Endothelial cell of umbilical vein (primary cell): ENCODE measurements around the gene THSD8. TPM values are rescaled to one million over a fixed set of nuclear protein-coding genes. Genes with fewer than 3 reads are reported as not detected.

Experiments used
- BruUV-seq: library from RNA; stranded (reverse); fragments of 400-500 nt; replicated peaks from 2 replicates; lab custom pipeline; 2021; lab: Mats Ljungman, UMichigan
- CTCF ChIA-PET: fragments of 300-600, 350-600 bp; sonication (Branson Sonifier 250); formaldehyde crosslinking; loops from one replicate; lab custom pipeline; 2021; ENCODE audit warnings: antibody characterized with exemption, inconsistent platforms; lab: Charles Lee
- POLR2A ChIA-PET: fragments of 300-600, 350-600 bp; sonication (Branson Sonifier 250); formaldehyde crosslinking; loops from one replicate; lab custom pipeline; 2021; ENCODE audit warnings: antibody characterized with exemption, inconsistent platforms; lab: Charles Lee
- DNase-seq: peaks from one replicate; pipeline ENCODE4 v3.0.0-alpha.2; 2011; ENCODE audit warnings: low read depth, low spot score
- FAIRE-seq: peaks from 2 replicates; lab custom pipeline; 2011; peaks lifted over from hg19 to GRCh38; lab: Jason Lieb, UNC
- H2AFZ ChIP-seq: 2 replicates; pipeline ENCODE4 v1.6.0; 2012; ENCODE audit warnings: low read depth, low read length, control low read depth, inconsistent platforms
- H3K27ac ChIP-seq: 2 replicates; pipeline ENCODE4 v1.5.1; 2011; ENCODE audit warnings: low read depth, mild to moderate bottlenecking, control low read depth, low read length, moderate library complexity; ENCODE audit not compliant: insufficient read depth
- H3K27me3 ChIP-seq, 2 experiments: 2 replicates each; pipeline versions ENCODE4 v1.6.0 to v1.6.1; 2011; ENCODE audit warnings: low read length in 2 of 2, mixed read lengths in 1 of 2; ENCODE audit not compliant: control insufficient read depth in 2 of 2, insufficient read depth in 2 of 2
- H3K36me3 ChIP-seq, 2 experiments: 2 replicates in 1 of 2; 3 replicates in 1 of 2; pipeline ENCODE4 v1.5.1; 2011; ENCODE audit warnings: low read length in 2 of 2, mild to moderate bottlenecking in 1 of 2, moderate library complexity in 1 of 2; ENCODE audit not compliant: control insufficient read depth in 2 of 2, insufficient read depth in 2 of 2; ENCODE audit errors: extremely low read depth in 1 of 2
- H3K4me1 ChIP-seq: 3 replicates; pipeline ENCODE4 v1.5.1; 2011; ENCODE audit warnings: mild to moderate bottlenecking, low read length; ENCODE audit not compliant: control insufficient read depth, insufficient read depth; ENCODE audit errors: extremely low read depth
- H3K4me2 ChIP-seq: 2 replicates; pipeline ENCODE4 v1.6.1; 2011; ENCODE audit warnings: low read length, control low read depth, mixed read lengths; ENCODE audit not compliant: insufficient read depth
- H3K4me3 ChIP-seq, 3 experiments: fragments of 200-600 bp in 1 of 3; sonication (generic), shearing (Covaris generic) in 1 of 3; replicated peaks in 1 of 3; 2 replicates each; pipeline ENCODE4 v1.5.1; 2011 to 2016; ENCODE audit warnings: control low read depth in 3 of 3, low read length in 3 of 3, mild to moderate bottlenecking in 2 of 3, inconsistent platforms in 1 of 3, low read depth in 1 of 3, moderate library complexity in 1 of 3; ENCODE audit not compliant: insufficient read depth in 1 of 3
- H3K79me2 ChIP-seq: 2 replicates; pipeline ENCODE4 v1.6.0; 2012; ENCODE audit warnings: low read length, inconsistent platforms; ENCODE audit not compliant: control insufficient read depth, insufficient read depth
- H3K9ac ChIP-seq: replicated peaks from 2 replicates; pipeline ENCODE3; 2011; ENCODE audit warnings: low read length, control low read depth; ENCODE audit not compliant: insufficient read depth; ENCODE audit errors: extremely low read depth
- H3K9me1 ChIP-seq: replicated peaks from 3 replicates; pipeline ENCODE4 v1.6.0; 2011; ENCODE audit warnings: mild to moderate bottlenecking, low read length; ENCODE audit not compliant: control insufficient read depth, insufficient read depth; ENCODE audit errors: extremely low read depth
- H3K9me3 ChIP-seq: replicated peaks from 2 replicates; pipeline ENCODE4 v1.5.1; 2012; ENCODE audit warnings: low read length, inconsistent platforms; ENCODE audit not compliant: control insufficient read depth, insufficient read depth
- H4K20me1 ChIP-seq: replicated peaks from 2 replicates; pipeline ENCODE3; 2011; ENCODE audit warnings: mild to moderate bottlenecking, low read length; ENCODE audit not compliant: control insufficient read depth, insufficient read depth; ENCODE audit errors: extremely low read depth
- EZH2 ChIP-seq: IDR thresholded peaks from 2 replicates; pipeline ENCODE4 v1.6.1; 2012; ENCODE audit warnings: borderline replicate concordance, low read depth, mild to moderate bottlenecking, moderate library complexity, low read length, inconsistent platforms; ENCODE audit not compliant: severe bottlenecking
- FOS ChIP-seq: IDR thresholded peaks from 2 replicates; pipeline ENCODE4 v1.6.1; 2011; ENCODE audit warnings: mild to moderate bottlenecking, low read length, moderate library complexity, borderline replicate concordance; ENCODE audit not compliant: insufficient read depth
- GATA2 ChIP-seq: IDR thresholded peaks from 2 replicates; pipeline ENCODE4 v1.7.0; 2011; ENCODE audit warnings: low read depth, mild to moderate bottlenecking, moderate library complexity, mixed read lengths, low read length; ENCODE audit not compliant: insufficient read length, insufficient read depth
- JUN ChIP-seq: IDR thresholded peaks from 2 replicates; pipeline ENCODE4 v1.6.1; 2011; ENCODE audit warnings: borderline replicate concordance, low read depth; ENCODE audit not compliant: insufficient read length, insufficient read depth
- MYC ChIP-seq: IDR thresholded peaks from one replicate; pipeline ENCODE4 v1.6.1; 2011; ENCODE audit warnings: mild to moderate bottlenecking, low read depth, low read length
- POLR2A ChIP-seq: IDR thresholded peaks from 2 replicates; pipeline ENCODE4 v1.6.1; 2012; ENCODE audit warnings: low read depth, mild to moderate bottlenecking, control low read depth, low read length
- POLR2AphosphoS5 ChIP-seq: IDR thresholded peaks from 2 replicates; pipeline ENCODE4 v1.6.1; 2012; ENCODE audit warnings: low read depth, mild to moderate bottlenecking, control low read depth, low read length, moderate library complexity; ENCODE audit not compliant: insufficient read depth
- dilution Hi-C: fragments of 300-500 bp; cut with MboI; formaldehyde crosslinking; loops from one replicate; pipeline ENCODE4 v1.15.0; 2019; ENCODE audit warnings: low sequenced_read_pairs; ENCODE audit not compliant: extremely low pct_ligation_motif_present
- intact Hi-C: fragments of 100-400 bp; cut with micrococcal nuclease; formaldehyde crosslinking; loops from one replicate; pipeline ENCODE4 v1.10.0; 2022
- polyA plus RNA-seq, 4 experiments: library from polyadenylated mRNA; depleted of rRNA in 3 of 4; stranded (reverse) in 3 of 4; unstranded in 1 of 4; fragments of >200 nt; gene quantifications; 2 replicates each; pipeline versions ENCODE4 v1.2.1 to v1.2.3, GENCODE V29; 2011 to 2012; ENCODE audit warnings: missing spikeins in 1 of 4
- total RNA-seq: library from RNA; stranded (reverse); gene quantifications from 2 replicates; pipeline ENCODE4 v1.2.3, GENCODE V29; 2021
- TF ChIP-seq, protein P1 (sequence below): IDR thresholded peaks from 2 replicates; pipeline ENCODE4 v1.6.1; 2011; ENCODE audit not compliant: insufficient read depth, insufficient read length
- TF ChIP-seq, protein P2 (sequence below), 2 donors: IDR thresholded peaks; 1 replicate in 1 of 2; 2 replicates in 1 of 2; pipeline ENCODE4 v1.5.1; 2011; ENCODE audit warnings: low read length in 2 of 2, mild to moderate bottlenecking in 2 of 2, moderate library complexity in 2 of 2, control low read depth in 1 of 2, inconsistent platforms in 1 of 2, low read depth in 1 of 2; ENCODE audit not compliant: insufficient read depth in 1 of 2; ENCODE audit errors: extremely low read depth in 1 of 2

Gene THSD8
- total and polyA plus RNA-seq, 2 donors (not counting 3 experiments of a cell fraction or from before 2014, with no cell fraction given), result 15.9 TPM; not detected in 1

DNA sequence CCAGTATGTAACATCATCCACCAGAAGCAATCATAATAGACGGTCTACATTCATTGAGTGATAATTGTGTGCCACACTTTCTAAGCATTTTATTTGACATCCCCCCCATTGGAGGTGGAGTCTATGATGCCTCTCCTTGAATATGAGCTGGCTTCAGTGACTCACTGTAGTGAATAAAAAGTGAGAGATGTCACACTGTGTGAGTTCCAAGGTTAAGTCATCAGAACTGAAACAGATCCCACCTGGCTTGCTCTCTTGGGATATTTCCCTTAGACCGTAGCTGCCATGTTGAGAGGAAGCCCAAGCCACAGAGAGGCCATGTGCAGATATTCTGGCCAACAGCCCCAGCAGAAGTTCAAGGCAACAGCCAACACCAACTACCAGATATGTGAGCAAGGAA, 19.9 kb downstream of the THSD8 start:
- H3K4me2 ChIP-seq, result no peak overlapping the region
- H3K27me3 ChIP-seq, result no peaks in the 10 kb centered on the region
- dilution Hi-C loops, result no loop called here
- ChIA-PET POLR2A (no interaction called here), CTCF (interaction anchor here (1.1 to 1.2 kb wide), 2 partner anchors 23 to 26 kb away, joined by 3 to 7 read pairs; no protein-coding TSS in a partner anchor)
- no peaks in the 10 kb centered on the region for H3K4me1 ChIP-seq
- BruUV-seq, result no TSS peak
- FAIRE-seq (no peak), DNase-seq (no peak)
- no peaks in the 10 kb centered on the region for H4K20me1 ChIP-seq
- H3K9ac ChIP-seq, result no peak overlapping the region
- TF ChIP-seq POLR2A, result no peak
- no peak for TF ChIP-seq FOS
- no peak for TF ChIP-seq MYC
- TF ChIP-seq JUN, result no peak
- TF ChIP-seq, protein P1, sequence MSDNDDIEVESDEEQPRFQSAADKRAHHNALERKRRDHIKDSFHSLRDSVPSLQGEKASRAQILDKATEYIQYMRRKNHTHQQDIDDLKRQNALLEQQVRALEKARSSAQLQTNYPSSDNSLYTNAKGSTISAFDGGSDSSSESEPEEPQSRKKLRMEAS, result no peak
- TF ChIP-seq GATA2, result no peak
- TF ChIP-seq EZH2, result no peak
- no peak for TF ChIP-seq POLR2AphosphoS5
- TF ChIP-seq, protein P2, sequence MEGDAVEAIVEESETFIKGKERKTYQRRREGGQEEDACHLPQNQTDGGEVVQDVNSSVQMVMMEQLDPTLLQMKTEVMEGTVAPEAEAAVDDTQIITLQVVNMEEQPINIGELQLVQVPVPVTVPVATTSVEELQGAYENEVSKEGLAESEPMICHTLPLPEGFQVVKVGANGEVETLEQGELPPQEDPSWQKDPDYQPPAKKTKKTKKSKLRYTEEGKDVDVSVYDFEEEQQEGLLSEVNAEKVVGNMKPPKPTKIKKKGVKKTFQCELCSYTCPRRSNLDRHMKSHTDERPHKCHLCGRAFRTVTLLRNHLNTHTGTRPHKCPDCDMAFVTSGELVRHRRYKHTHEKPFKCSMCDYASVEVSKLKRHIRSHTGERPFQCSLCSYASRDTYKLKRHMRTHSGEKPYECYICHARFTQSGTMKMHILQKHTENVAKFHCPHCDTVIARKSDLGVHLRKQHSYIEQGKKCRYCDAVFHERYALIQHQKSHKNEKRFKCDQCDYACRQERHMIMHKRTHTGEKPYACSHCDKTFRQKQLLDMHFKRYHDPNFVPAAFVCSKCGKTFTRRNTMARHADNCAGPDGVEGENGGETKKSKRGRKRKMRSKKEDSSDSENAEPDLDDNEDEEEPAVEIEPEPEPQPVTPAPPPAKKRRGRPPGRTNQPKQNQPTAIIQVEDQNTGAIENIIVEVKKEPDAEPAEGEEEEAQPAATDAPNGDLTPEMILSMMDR (IDR thresholded peaks at IDR 0.05; ENCODE audit: extremely low read depth in 1 of 2, insufficient read depth in 1 of 2, low read depth in 1 of 2, low read length in 2 of 2), result no peak
- H3K9me1 ChIP-seq, result no peaks in the 10 kb centered on the region
- intact Hi-C loops, result no loop called here
- H2AFZ ChIP-seq, result no peak overlapping the region
- H3K36me3 ChIP-seq, result no peaks in the 10 kb centered on the region
- H3K9me3 ChIP-seq, result no peaks in the 10 kb centered on the region
- H3K79me2 ChIP-seq, result no peaks in the 10 kb centered on the region
- H3K27ac ChIP-seq, result no peak overlapping the region
- H3K4me3 ChIP-seq, result no peak overlapping the region
